ENCODE measurements around the gene CISH.

DNA sequence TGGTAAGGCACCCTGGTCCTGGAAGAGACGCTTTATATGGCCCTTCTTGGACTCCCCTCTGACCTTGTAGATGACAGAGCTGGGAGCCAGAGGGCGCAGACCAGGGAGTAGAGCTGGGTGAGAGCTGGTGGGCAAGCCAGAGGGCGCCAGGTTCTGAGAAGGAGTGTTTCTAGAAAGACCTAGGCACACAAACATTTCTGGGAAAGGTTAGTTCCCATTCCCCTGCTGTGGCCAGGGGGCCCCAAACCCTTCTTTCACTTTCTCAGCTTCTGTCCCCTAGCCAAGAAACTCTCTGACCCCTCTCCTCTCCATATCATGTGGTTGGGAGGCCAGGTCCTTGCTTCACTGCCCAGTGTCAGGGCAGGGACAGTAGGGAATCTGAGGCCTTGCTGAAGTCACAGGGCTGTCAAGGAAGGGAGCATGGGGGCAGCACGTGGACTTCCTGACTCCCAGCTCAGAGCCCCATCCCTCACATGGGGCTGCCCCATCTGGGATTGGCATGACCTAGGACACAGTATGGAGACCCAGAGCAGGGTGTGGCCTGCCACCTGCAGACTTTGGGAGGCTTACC, 38.7 kb downstream of the CISH start:
- TF ChIP-seq, protein P1, sequence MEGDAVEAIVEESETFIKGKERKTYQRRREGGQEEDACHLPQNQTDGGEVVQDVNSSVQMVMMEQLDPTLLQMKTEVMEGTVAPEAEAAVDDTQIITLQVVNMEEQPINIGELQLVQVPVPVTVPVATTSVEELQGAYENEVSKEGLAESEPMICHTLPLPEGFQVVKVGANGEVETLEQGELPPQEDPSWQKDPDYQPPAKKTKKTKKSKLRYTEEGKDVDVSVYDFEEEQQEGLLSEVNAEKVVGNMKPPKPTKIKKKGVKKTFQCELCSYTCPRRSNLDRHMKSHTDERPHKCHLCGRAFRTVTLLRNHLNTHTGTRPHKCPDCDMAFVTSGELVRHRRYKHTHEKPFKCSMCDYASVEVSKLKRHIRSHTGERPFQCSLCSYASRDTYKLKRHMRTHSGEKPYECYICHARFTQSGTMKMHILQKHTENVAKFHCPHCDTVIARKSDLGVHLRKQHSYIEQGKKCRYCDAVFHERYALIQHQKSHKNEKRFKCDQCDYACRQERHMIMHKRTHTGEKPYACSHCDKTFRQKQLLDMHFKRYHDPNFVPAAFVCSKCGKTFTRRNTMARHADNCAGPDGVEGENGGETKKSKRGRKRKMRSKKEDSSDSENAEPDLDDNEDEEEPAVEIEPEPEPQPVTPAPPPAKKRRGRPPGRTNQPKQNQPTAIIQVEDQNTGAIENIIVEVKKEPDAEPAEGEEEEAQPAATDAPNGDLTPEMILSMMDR (IDR thresholded peaks at IDR 0.05), result no peak
- TF ChIP-seq POLR2A (IDR thresholded peaks at IDR 0.05), result no peak
- TF ChIP-seq POLR2AphosphoS5 (IDR thresholded peaks at IDR 0.05), result no peak
